H9 (cell line): Measurements from ENCODE around the gene EVI5. TPM values are rescaled to one million over a fixed set of nuclear protein-coding genes. Genes with fewer than 3 reads are reported as not detected.
"Not testable (repeated sequence)": the region's sequence is repeated elsewhere in the genome, so short reads cannot be mapped to it uniquely, and the experiment has no call there.

ENCODE experiments used
- DNase-seq: peaks from one replicate; pipeline ENCODE4 v3.0.0-alpha.2; 2017
- H2AFZ ChIP-seq: one replicate; pipeline ENCODE4 v1.6.1; 2013; ENCODE audit warnings: mild to moderate bottlenecking, low read length, control low read depth, moderate library complexity
- H2AK5ac ChIP-seq: 2 replicates; pipeline ENCODE4 v1.6.1; 2013; ENCODE audit warnings: low read length, control low read depth, mixed read lengths; ENCODE audit not compliant: insufficient read length
- H2BK120ac ChIP-seq: one replicate; pipeline ENCODE4 v1.6.1; 2013; ENCODE audit warnings: low read depth, mild to moderate bottlenecking, low read length, control low read depth, inconsistent platforms; ENCODE audit not compliant: poor library complexity, severe bottlenecking
- H2BK12ac ChIP-seq: 2 replicates; pipeline ENCODE4 v1.6.1; 2013; ENCODE audit warnings: low read length, control low read depth, mixed read lengths, low read depth; ENCODE audit not compliant: insufficient read length
- H2BK15ac ChIP-seq: 2 replicates; pipeline ENCODE4 v1.6.1; 2013; ENCODE audit warnings: low read depth, low read length, control low read depth
- H2BK20ac ChIP-seq: one replicate; pipeline ENCODE4 v1.6.1; 2013; ENCODE audit warnings: low read depth, mild to moderate bottlenecking, low read length, control low read depth, inconsistent platforms; ENCODE audit not compliant: poor library complexity, severe bottlenecking
- H2BK5ac ChIP-seq: 2 replicates; pipeline ENCODE4 v1.6.1; 2013; ENCODE audit warnings: low read length, control low read depth, mixed read lengths; ENCODE audit not compliant: insufficient read length
- H3K14ac ChIP-seq: 2 replicates; pipeline ENCODE4 v1.6.1; 2013; ENCODE audit warnings: low read length, control low read depth; ENCODE audit not compliant: insufficient read depth
- H3K18ac ChIP-seq: 2 replicates; pipeline ENCODE4 v1.6.1; 2013; ENCODE audit warnings: low read depth, mild to moderate bottlenecking, mixed read lengths, low read length, control low read depth; ENCODE audit not compliant: insufficient read length
- H3K23ac ChIP-seq: 2 replicates; pipeline ENCODE4 v1.6.1; 2013; ENCODE audit warnings: low read length, control low read depth, mixed read lengths, low read depth; ENCODE audit not compliant: insufficient read length
- H3K23me2 ChIP-seq: 2 replicates; pipeline ENCODE4 v1.6.1; 2013; ENCODE audit warnings: low read depth, mild to moderate bottlenecking, mixed read lengths, low read length, control low read depth; ENCODE audit not compliant: insufficient read length, poor library complexity, severe bottlenecking
- H3K27ac ChIP-seq: 2 replicates; pipeline ENCODE4 v1.5.1; 2013; ENCODE audit warnings: low read length, control low read depth, mixed read lengths, low read depth; ENCODE audit not compliant: insufficient read length
- H3K27me3 ChIP-seq: 2 replicates; pipeline ENCODE4 v1.6.1; 2013; ENCODE audit warnings: low read length, control low read depth, inconsistent platforms; ENCODE audit not compliant: insufficient read depth
- H3K4ac ChIP-seq: 2 replicates; pipeline ENCODE4 v1.6.1; 2013; ENCODE audit warnings: low read depth, mild to moderate bottlenecking, control low read depth, inconsistent platforms, low read length, moderate library complexity
- H3K4me1 ChIP-seq: 2 replicates; pipeline ENCODE4 v1.6.1; 2013; ENCODE audit warnings: low read length, control low read depth, inconsistent platforms; ENCODE audit not compliant: insufficient read depth
- H3K4me2 ChIP-seq: 2 replicates; pipeline ENCODE4 v1.6.1; 2013; ENCODE audit warnings: low read length, control low read depth, mixed read lengths; ENCODE audit not compliant: insufficient read length, insufficient read depth
- H3K56ac ChIP-seq: 2 replicates; pipeline ENCODE4 v1.6.1; 2013; ENCODE audit warnings: low read depth, mild to moderate bottlenecking, mixed read lengths, low read length, control low read depth; ENCODE audit not compliant: insufficient read length
- H3K79me1 ChIP-seq: 2 replicates; pipeline ENCODE4 v1.6.1; 2013; ENCODE audit warnings: low read depth, mild to moderate bottlenecking, moderate library complexity, low read length, control low read depth, inconsistent platforms; ENCODE audit not compliant: insufficient read depth, poor library complexity, severe bottlenecking
- H3K79me2 ChIP-seq: 2 replicates; pipeline ENCODE4 v1.6.1; 2013; ENCODE audit warnings: low read length, control low read depth, inconsistent platforms; ENCODE audit not compliant: insufficient read depth
- H3K9ac ChIP-seq: 2 replicates; pipeline ENCODE4 v1.6.1; 2013; ENCODE audit warnings: low read length, control low read depth, mixed read lengths; ENCODE audit not compliant: insufficient read length; ENCODE audit errors: extremely low read depth
- H3K9me3 ChIP-seq: one replicate; pipeline ENCODE4 v1.6.1; 2013; ENCODE audit warnings: low read depth, low read length, inconsistent platforms; ENCODE audit not compliant: control insufficient read depth
- H3T11ph ChIP-seq: one replicate; pipeline ENCODE4 v1.6.1; 2013; ENCODE audit warnings: mild to moderate bottlenecking, low read length, control low read depth, inconsistent platforms
- H4K20me1 ChIP-seq: one replicate; pipeline ENCODE4 v1.6.1; 2013; ENCODE audit not compliant: control insufficient read depth, insufficient read length, insufficient read depth
- H4K5ac ChIP-seq: 2 replicates; pipeline ENCODE4 v1.6.1; 2013; ENCODE audit warnings: low read depth, mild to moderate bottlenecking, mixed read lengths, low read length, control low read depth; ENCODE audit not compliant: insufficient read length
- H4K8ac ChIP-seq: replicated peaks from 2 replicates; pipeline ENCODE4 v1.6.1; 2013; ENCODE audit warnings: low read length, control low read depth, mixed read lengths, low read depth; ENCODE audit not compliant: insufficient read length
- H4K91ac ChIP-seq: 2 replicates; pipeline ENCODE4 v1.6.1; 2013; ENCODE audit warnings: low read depth, mild to moderate bottlenecking, moderate library complexity, mixed read lengths, low read length, control low read depth; ENCODE audit not compliant: insufficient read length
- H3K27ac Mint-ChIP-seq, 3 experiments: 2 replicates in 2 of 3; 3 replicates in 1 of 3; pipeline ENCODE4 v1.8.0; 2020 to 2021; ENCODE audit warnings: mixed read lengths in 3 of 3, mild to moderate bottlenecking in 1 of 3, moderate library complexity in 1 of 3
- H3K27me3 Mint-ChIP-seq: 2 replicates; pipeline ENCODE4 v1.8.0; 2021; ENCODE audit warnings: low read depth, mild to moderate bottlenecking, moderate library complexity, mixed read lengths
- H3K36me3 Mint-ChIP-seq, 3 experiments: 2 replicates in 2 of 3; 3 replicates in 1 of 3; pipeline ENCODE4 v1.8.0; 2020 to 2021; ENCODE audit warnings: low read depth in 3 of 3, mixed read lengths in 3 of 3; ENCODE audit not compliant: insufficient read depth in 1 of 3
- H3K4me1 Mint-ChIP-seq, 2 experiments: 2 replicates each; pipeline ENCODE4 v1.8.0; 2020; ENCODE audit warnings: mixed read lengths in 2 of 2
- H3K4me3 Mint-ChIP-seq, 2 experiments: 2 replicates in 1 of 2; 3 replicates in 1 of 2; pipeline ENCODE4 v1.8.0; 2020 to 2021; ENCODE audit warnings: mild to moderate bottlenecking in 2 of 2, mixed read lengths in 2 of 2, moderate library complexity in 1 of 2
- H3K9me3 Mint-ChIP-seq, 2 experiments: 2 replicates in 1 of 2; 3 replicates in 1 of 2; pipeline ENCODE4 v1.8.0; 2020; ENCODE audit warnings: mild to moderate bottlenecking in 2 of 2, mixed read lengths in 2 of 2, moderate library complexity in 1 of 2
- CTCF ChIP-seq: fragments of 200-600 bp; sonication (generic); conservative IDR thresholded peaks from 3 replicates; pipeline ENCODE4 v1.8.0; 2021; ENCODE audit warnings: antibody characterized with exemption, mild to moderate bottlenecking
- WGBS: extraction: QIAGEN DNeasy Blood & Tissue Kit; methylation state at CpG from one replicate; pipeline ENCODE4 v1.1.7; 2013; ENCODE audit warnings: missing lambda C conversion rate, low lambda C conversion rate, mixed read lengths; ENCODE audit not compliant: insufficient read length; ENCODE audit errors: extremely low coverage; 5-methylcytosine and 5-hydroxymethylcytosine counted together
- total RNA-seq: library from RNA; stranded (reverse); gene quantifications from 2 replicates; pipeline ENCODE4 v1.2.1, GENCODE V29; 2021

The EVI5 gene
- total RNA-seq, 1 experiment from 2014 or later: 9.7 TPM

GRCh38 chr1:92783550-92783949 is 1.4 kb downstream of the EVI5 start:
- H3T11ph ChIP-seq, H3K56ac ChIP-seq, H2BK20ac ChIP-seq, H2AK5ac ChIP-seq, H3K79me1 ChIP-seq, DNase-seq, H2BK15ac ChIP-seq, H3K9me3 Mint-ChIP-seq, H3K18ac ChIP-seq, H2BK5ac ChIP-seq, H3K27ac Mint-ChIP-seq, H3K4me1 ChIP-seq, H3K36me3 Mint-ChIP-seq, H4K8ac ChIP-seq, H3K9me3 ChIP-seq, H3K14ac ChIP-seq, H4K5ac ChIP-seq, H2BK12ac ChIP-seq, H2BK120ac ChIP-seq, H3K27me3 ChIP-seq, H3K9ac ChIP-seq, H3K79me2 ChIP-seq, H3K4ac ChIP-seq, H3K27ac ChIP-seq, H3K23me2 ChIP-seq, H3K23ac ChIP-seq, H4K91ac ChIP-seq, H2AFZ ChIP-seq, H4K20me1 ChIP-seq: not testable (repeated sequence)
- peak; percentile 20; the same call in 1 of the 3 replicates for TF ChIP-seq CTCF
- no CpG with 5 or more reads among the region's 14 CpGs for WGBS
- Mint-ChIP-seq H3K27me3 (peaks cover 25% of the 10 kb centered on the region), H3K4me1 (peaks cover 16 to 19% of the 10 kb centered on the region in 2 experiments), H3K4me3 (peak overlapping the region; percentile 90)
- H3K4me2 ChIP-seq: peak overlapping the region; percentile 93
